Fibroblast of upper back skin (primary cell): Measurements from ENCODE around the gene RASA3.
"Not testable (repeated sequence)": the region's sequence is repeated elsewhere in the genome, so short reads cannot be mapped to it uniquely, and the experiment has no call there.

ENCODE experiments used
- DNase-seq: peaks from one replicate; pipeline ENCODE4 v3.0.0-alpha.2; 2013

Gene RASA3

DNA sequence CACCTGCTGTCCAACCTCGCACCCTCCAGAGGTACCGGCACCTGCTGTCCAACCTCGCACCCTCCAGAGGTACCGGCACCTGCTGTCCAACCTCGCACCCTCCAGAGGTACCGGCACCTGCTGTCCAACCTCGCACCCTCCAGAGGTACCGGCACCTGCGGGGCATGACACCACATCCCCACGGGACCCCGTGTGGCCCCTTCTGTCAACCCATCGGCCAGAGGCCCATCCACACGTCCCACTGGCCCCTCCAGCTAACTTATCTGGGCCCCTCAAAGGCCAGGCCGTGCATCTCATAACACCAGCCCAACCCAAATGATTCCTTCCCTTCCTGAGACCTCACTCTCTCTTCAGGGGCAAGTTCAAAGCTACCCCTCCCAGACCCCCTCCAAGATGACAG, 6.3 kb downstream of the RASA3 start:
- not testable (repeated sequence) for DNase-seq

DNA sequence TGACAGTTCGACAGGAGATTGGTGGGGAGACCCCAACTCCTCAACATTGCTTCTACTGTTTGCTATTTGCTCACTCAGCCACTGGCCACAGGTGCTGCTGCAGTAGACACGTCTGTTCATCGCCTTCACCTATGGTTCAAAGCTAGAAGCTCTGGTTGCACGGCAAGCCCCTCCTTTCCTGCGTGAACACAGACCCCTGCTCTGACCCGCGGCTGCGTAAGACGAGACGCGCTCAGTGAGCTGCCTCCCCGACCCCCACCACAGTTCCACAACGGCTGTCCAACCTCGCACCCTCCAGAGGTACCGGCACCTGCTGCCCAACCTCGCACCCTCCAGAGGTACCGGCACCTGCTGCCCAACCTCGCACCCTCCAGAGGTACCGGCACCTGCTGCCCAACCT, 6.8 kb downstream of the RASA3 start:
- no peak for DNase-seq

DNA sequence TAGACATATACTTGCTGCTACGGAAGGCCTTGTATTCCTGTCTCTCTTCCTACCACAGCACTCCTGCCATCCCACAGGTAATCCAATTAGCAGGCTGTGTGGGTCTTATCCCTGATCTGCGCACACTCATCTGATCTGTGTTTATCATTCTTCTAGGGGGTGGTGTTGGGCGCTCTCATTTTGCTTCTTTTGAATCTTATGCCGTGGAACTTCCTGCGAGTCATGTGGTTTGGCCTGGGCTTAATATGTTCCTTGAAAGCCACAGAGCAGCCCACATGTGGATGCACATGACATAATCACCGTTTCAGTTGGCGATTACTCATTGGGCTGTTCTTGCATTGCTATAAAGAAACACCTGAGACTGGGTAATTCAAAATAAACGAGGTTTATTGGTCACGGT, 7.5 kb downstream of the RASA3 start:
- DNase-seq, result peak; percentile 83

GRCh38 chr13:114124431-114124830, 8.0 kb downstream of the RASA3 start:
- no peak for DNase-seq

DNA sequence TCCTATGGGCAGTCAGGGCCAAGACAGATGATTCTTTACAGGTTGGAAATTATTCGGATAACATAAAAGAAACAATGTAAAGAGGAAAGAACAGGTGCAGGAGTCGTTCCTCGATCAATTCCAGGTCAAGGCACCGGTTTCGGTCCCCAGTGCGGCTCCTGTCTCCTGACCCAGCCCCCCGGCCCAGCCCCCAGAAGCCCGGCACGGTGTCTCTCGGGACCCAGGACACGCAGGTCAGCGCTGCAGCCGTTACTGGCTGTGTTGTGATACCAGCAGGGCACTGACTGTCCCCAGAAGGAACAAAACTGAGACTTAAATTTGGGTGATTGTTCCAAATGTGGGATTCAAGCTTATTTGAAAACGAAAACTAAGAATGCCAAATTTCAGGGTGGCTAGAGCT, 8.5 kb downstream of the RASA3 start:
- no peak for DNase-seq

DNA sequence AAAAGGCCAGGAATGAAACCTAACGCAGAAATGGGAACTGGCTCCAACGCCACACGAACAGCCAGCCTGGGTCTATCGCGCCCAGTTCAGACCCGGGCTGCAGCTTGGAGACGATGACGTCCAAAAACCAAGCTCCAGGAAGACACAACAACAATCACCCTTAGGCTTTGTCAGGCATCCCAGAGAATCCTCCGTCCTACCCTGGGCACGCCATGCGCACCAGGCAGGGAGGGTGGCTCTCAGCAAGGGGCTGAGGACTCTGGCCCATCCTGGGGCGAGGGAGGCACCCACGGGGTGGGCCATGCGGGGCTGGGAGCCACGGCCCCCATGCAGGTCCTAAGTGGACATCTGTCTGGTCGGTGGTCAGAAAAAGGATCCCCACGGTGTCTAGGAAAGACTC, 9.0 kb downstream of the RASA3 start:
- no peak for DNase-seq

GRCh38 chr13:114122591-114123211, 9.7 kb downstream of the RASA3 start:
- DNase-seq, result no peak

DNA sequence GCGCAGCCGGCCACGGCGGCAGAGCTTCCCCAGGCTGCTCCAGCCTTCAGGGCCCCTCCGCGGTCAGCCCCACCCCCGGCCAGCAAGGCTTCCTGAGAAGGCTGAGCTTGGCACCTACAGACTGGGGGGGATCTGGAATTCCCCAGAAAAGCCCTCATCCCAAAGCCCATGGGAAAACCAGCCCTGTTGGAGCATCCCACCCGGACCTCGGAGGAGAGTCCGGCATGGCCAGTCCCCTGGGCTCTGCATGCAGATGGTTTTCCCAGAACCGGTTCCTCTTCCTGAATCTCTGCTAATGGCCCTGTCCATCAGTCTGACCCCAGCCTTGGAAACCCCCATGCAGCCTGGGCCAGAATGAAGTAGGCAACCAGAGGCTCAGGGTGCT, 10.3 kb downstream of the RASA3 start:
- DNase-seq, result no peak

- DNase-seq, result no peak
Observed at GRCh38 chr13:114121496-114122126, 10.8 kb downstream of the RASA3 start.

DNA sequence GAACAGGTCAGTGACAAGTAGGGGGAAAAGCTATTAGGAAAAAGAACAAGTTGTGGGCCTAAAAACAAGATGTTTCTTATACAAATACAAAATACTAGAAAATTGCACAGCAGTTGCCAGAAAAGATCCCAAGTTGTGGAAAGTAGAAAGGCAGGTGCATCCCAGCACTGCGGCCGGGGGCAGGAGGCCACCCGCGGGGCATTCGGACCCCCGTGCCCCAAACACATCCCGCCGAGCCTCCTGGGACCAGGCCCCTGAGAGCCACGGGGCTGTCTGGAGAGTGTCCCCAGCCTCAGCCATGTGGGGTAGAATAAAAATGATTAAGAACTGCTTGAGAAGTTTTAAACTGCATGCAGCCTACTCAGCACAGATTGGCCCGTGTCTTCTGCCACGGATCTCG, 11.4 kb downstream of the RASA3 start:
- no peak for DNase-seq

GRCh38 chr13:114120591-114121011, 11.8 kb downstream of the RASA3 start:
- no peak for DNase-seq

GRCh38 chr13:114119196-114119595, 13.2 kb downstream of the RASA3 start:
- DNase-seq, result peak; percentile 95

- DNase-seq, result peak; percentile 53
Observed at GRCh38 chr13:114118511-114119123, 13.8 kb downstream of the RASA3 start.

DNA sequence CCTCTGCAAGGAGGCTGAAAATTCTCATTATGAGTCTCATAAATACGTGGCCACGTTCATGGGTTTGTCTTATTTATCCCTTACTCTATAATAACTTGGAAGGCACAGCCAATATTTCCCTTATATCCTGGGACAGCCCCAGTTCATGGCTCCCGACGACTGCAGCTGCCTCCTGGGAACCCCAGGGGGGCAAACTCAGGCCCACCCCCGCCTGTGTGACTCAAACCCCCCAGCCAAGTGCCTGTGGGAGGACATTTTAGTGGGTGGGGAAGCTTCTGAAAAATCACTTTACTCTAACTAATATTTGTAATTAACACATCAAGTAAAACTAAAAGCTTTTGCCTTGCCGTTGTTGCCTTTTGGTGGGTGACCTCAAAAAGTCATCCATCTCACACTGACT, 14.3 kb downstream of the RASA3 start:
- no peak for DNase-seq

DNA sequence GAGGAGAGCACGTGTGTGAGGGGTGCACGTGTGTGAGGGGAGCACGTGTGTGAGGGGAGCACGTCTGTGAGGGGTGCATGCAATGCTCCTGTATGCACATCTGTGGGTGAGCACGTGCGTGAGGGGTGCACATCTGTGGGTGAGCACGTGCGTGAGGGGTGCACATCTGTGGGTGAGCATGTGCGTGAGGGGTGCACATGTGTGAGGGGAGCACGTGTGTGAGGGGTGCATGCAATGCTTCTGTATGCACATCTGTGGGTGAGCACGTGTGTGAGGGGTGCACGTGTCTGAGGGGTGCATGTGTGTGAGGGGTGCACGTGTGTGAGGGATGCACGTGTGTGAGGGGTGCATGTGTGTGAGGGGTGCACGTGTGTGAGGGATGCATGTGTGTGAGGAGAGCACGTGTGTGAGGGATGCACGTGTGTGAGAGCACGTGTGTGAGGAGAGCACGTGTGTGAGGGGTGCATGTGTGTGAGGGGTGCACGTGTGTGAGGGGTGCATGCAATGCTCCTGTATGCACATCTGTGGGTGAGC, 15.0 kb downstream of the RASA3 start:
- not testable (repeated sequence) for DNase-seq

- DNase-seq, result no peak
Observed at GRCh38 chr13:114116734-114117133, 15.7 kb downstream of the RASA3 start.

DNA sequence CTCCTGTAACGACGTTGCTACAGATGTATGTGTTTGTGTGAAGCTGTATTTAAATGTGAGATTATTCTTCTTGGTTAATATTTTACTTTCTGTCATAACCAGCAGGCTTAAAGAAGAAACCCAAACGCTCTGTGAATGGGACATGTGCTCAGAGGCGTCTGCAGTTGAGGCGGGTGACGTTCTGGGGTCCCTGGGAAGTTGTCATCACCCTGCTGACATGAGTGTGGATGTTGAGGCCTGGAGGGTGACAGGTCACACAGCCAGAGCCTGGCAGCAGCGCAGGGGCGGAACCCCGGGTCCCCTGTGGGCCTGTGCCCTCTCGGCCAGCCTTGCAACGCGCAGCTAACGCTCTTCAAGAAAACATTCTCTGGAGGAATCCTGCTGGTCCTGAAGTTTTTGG, 16.6 kb downstream of the RASA3 start:
- DNase-seq, result no peak

GRCh38 chr13:114115191-114115671, 17.2 kb downstream of the RASA3 start:
- peak; percentile 67 for DNase-seq

- DNase-seq, result not testable (repeated sequence)
Observed at GRCh38 chr13:114114666-114115065, 17.8 kb downstream of the RASA3 start.

GRCh38 chr13:114114006-114114640, 18.3 kb downstream of the RASA3 start:
- DNase-seq, result no peak

DNA sequence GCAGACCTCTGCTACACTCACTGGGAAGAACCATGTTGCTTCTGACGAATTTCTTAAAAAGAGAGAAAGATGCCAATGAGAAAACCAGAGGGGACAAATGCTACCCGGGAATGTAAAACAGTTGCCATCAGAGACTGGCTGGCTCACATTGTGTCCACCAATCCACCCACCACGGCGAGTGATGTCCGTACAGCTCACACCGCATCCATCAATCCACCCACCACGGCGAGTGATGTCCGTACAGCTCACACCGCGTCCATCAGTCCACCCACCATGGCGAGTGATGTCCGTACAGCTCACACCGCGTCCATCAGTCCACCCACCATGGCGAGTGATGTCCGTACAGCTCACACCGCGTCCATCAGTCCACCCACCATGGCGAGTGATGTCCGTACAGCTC, 19.0 kb downstream of the RASA3 start:
- DNase-seq, result not testable (repeated sequence)

GRCh38 chr13:114112826-114113322, 19.5 kb downstream of the RASA3 start:
- no peak for DNase-seq

- no peak for DNase-seq
Observed at GRCh38 chr13:114112231-114112825, 20.1 kb downstream of the RASA3 start.
